NT2/D1 (cell line): ENCODE data around the gene PANX2.

Experiments
- DNase-seq: peaks from one replicate; pipeline ENCODE4 v3.0.0-alpha.2; 2011; ENCODE audit warnings: low read depth, low spot score
- H3K27me3 ChIP-seq: 2 replicates; pipeline ENCODE4 v1.6.0; 2011; ENCODE audit warnings: mild to moderate bottlenecking; ENCODE audit not compliant: insufficient read length, insufficient read depth
- H3K36me3 ChIP-seq: 2 replicates; pipeline ENCODE4 v1.6.1; 2011; ENCODE audit warnings: mild to moderate bottlenecking, low read length, mixed read lengths; ENCODE audit not compliant: insufficient read depth, insufficient read length
- H3K4me1 ChIP-seq: 2 replicates; pipeline ENCODE4 v1.5.1; 2011; ENCODE audit not compliant: insufficient read depth, insufficient read length
- H3K4me3 ChIP-seq: 2 replicates; pipeline ENCODE4 v1.5.1; 2011; ENCODE audit warnings: low read depth; ENCODE audit not compliant: insufficient read length
- H3K9ac ChIP-seq: 2 replicates; pipeline ENCODE4 v1.6.0; 2011; ENCODE audit warnings: low read depth; ENCODE audit not compliant: insufficient read length
- H3K9me3 ChIP-seq: 2 replicates; pipeline ENCODE4 v1.5.1; 2011; ENCODE audit warnings: mild to moderate bottlenecking, low read length; ENCODE audit not compliant: insufficient read depth
- SUZ12 ChIP-seq: IDR thresholded peaks from 2 replicates; pipeline ENCODE4 v1.6.1; 2011; ENCODE audit not compliant: insufficient read length, insufficient read depth; ENCODE audit errors: extremely low read depth
- YY1 ChIP-seq: IDR thresholded peaks from 2 replicates; pipeline ENCODE4 v1.6.1; 2011; ENCODE audit not compliant: insufficient read length, insufficient read depth
- ZNF274 ChIP-seq: IDR thresholded peaks from 2 replicates; pipeline ENCODE4 v1.6.1; 2011; ENCODE audit warnings: mild to moderate bottlenecking, low read depth, low read length

Gene PANX2

DNA sequence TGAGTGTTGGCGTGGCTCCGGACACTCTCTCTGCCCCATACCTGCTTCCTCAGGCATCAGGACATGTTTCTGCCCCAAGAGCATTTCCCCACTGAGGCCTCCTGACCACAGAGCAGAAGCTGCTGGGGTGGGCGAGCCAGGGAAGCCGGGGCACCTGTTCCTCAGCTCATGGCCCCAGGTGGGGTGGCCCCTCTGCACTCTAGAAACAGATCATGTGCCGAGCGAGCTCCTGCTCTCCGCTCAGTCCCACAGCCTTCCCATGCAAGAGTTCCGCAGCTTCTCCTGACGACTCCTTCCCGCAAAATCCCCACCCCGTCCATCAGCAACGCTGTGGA lies 22.4 kb upstream of the PANX2 start:
- Histone ChIP-seq H3K36me3 (no peaks in the 10 kb centered on the region), H3K4me3 (no peak overlapping the region), H3K9ac (no peak overlapping the region), H3K27me3 (no peaks in the 10 kb centered on the region), H3K4me1 (peaks cover 10% of the 10 kb centered on the region), H3K9me3 (no peaks in the 10 kb centered on the region)
- DNase-seq: no peak
- TF ChIP-seq ZNF274 (no peak), SUZ12 (no peak), YY1 (no peak)

DNA sequence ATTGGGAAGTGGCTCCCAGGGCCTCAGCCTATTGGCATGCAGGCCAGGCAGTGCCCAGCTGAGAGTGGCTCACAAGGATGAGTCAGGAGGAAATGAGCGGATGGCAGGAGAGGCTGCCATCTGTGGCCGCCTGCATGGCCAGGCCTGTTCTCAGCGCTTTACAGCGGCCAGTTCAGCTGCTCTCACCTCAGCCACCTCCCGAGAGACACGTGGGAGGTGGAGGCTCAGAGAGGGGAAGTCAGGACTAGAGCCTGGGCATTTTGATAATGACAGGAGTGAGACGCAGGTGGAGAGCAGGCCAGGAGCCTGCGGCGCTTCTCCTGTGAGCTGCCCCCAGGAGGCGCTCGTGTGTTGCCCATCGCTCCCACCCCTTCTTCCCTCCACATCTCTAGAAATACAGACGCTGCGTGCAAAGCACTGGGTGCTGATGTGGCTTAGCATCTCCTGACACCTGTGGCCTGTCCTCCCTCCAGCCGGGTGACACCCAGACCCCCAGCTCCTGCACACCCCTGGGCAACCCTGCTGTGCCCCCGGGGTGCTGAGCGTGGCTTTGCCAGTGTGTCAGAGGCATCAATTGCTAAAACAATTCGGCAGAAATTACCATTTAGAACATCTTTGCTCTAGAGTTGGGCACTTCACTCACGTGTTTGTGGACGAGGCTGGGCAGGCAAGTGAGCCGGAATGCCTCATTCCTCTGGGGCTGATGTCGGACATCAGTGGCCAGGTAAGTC lies 21.4 kb upstream of the PANX2 start:
- Histone ChIP-seq H3K4me1 (peaks cover 10% of the 10 kb centered on the region), H3K9me3 (no peaks in the 10 kb centered on the region), H3K36me3 (no peaks in the 10 kb centered on the region), H3K9ac (no peak overlapping the region), H3K27me3 (no peaks in the 10 kb centered on the region), H3K4me3 (no peak overlapping the region)
- peak; percentile 35 for DNase-seq
- no peak for TF ChIP-seq YY1
- TF ChIP-seq SUZ12: no peak
- TF ChIP-seq ZNF274: no peak

DNA sequence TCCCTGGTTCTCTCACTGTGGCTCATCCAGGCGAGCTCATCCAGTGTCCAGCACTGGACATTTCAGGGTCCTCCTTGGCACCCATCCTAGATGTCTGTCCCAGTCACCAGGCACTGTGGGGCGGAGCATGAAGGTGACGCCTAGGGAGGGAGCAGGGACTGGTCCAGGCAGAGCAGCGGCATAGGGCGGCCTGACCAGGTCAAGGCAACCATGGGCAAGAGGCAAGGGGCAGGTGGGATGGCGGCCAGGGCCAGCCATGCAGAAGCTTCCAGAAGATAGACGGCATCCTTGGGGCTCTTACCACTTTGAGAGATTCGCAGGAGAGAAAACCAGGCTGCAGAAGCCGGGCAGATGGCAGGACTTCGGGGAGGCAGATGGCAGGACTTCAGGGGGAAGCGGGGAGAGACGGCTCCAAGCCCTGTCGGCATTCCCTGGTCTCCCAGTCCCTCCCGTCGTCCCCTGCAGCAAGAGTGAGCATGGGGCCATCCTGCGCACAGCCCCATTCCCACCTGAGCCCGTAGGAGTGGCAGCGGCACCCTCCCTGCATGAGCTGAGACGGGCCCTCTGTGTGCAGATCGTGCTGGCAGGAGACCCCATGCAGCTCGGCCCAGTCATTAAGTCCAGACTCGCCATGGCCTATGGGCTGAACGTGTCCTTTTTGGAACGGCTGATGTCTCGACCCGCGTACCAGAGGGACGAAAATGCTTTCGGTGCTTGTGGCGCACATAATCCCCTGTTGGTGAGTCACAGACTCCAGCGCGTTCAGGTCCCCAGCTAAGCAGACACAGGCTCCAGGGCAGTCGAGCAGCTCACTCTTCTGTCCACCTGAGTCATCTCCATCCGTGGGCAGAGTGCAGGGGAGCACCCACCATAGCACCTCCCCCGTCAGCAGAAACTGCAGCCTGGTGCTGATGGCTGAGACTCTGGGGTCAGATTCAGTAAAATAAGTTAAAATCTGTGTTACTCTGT lies 20.1 kb upstream of the PANX2 start:
- no peak for TF ChIP-seq ZNF274
- TF ChIP-seq SUZ12: no peak
- TF ChIP-seq YY1: no peak
- no peaks in the 10 kb centered on the region for H3K27me3 ChIP-seq
- no peak overlapping the region for H3K9ac ChIP-seq
- DNase-seq: no peak
- no peaks in the 10 kb centered on the region for H3K36me3 ChIP-seq
- H3K4me3 ChIP-seq: no peak overlapping the region
- peaks cover 10% of the 10 kb centered on the region for H3K4me1 ChIP-seq
- H3K9me3 ChIP-seq: no peaks in the 10 kb centered on the region

DNA sequence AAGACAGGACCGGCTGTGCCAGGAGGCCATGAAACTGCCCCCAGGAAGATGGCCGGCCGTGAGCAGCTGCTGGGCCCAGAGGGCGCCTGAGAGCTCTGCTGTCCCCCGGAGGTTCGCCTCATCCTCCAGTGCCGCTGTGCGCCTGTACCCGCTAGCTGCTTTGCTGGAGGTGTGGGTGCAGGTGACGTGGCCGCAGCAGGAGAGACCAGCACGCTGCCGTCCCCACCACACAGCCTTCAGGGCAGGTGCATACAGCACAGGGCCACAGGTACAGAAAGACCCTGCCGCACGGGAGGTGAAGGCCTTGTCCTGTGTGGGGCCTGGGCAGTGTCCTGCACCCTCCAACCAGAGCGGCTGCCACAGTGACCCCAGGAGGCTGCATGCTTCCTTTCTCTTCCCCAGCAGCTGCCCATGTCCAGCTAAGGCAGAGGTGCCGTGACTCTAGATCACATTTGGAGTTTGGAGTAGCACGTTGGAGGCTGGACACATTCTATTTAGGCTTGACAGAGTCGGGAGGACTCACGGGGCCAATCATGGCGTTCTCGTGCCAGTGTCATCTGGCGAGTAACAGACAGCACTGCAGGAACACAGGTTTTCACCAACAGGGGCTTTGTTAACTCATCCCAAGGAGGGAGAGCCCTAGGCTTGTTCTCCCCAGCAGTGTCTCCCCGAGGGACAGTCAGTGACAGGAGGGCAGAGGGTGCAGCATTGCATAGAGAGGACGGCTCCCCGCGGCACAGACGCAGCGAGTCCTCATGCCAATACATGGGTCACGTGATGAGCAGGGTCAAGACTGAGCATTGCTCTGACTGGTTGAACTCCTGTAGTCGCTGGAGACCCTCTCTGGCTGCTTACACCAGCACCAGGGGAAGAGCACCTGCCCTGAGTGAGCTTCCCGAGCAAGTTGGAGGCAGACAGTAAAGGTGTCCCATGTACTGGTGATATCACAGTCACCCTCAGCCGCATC lies 18.7 kb upstream of the PANX2 start:
- no peak overlapping the region for H3K4me3 ChIP-seq
- H3K27me3 ChIP-seq: no peaks in the 10 kb centered on the region
- H3K9ac ChIP-seq: no peak overlapping the region
- DNase-seq: no peak
- no peaks in the 10 kb centered on the region for H3K36me3 ChIP-seq
- H3K9me3 ChIP-seq: no peaks in the 10 kb centered on the region
- TF ChIP-seq SUZ12: no peak
- TF ChIP-seq ZNF274: no peak
- no peak for TF ChIP-seq YY1
- H3K4me1 ChIP-seq: peaks cover 6% of the 10 kb centered on the region

DNA sequence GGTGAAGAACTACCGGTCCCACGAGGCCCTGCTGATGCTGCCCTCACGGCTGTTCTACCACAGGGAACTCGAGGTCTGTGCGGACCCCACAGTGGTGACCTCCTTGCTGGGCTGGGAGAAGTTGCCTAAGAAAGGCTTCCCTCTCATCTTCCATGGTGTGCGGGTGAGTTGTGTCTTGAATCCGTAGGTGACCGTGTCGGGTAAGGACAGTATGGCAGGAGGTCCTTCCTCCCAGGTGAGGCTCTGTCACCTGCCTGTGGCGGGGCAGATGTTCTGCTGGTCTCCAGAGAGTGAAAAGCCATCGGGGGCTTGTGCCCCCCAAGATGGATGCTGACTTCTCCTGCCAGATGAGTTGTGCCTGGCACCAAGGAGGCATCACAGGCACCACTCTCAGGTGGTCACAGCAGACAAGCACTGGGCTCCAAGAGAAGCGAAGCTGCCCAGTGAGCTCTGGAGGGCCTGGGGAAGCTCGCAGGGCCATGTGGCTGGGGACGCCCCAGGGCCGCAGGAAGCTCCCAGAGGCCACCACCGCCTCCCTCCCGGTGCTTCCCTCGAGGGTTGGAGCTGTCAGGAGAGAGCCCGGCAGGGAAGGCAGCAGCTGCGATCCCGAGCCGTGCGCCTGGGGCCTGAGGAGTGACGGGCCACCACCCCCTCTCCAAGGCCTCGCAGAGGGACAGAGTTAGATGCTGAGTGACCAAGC lies 17.3 kb upstream of the PANX2 start:
- H3K36me3 ChIP-seq: no peaks in the 10 kb centered on the region
- no peaks in the 10 kb centered on the region for H3K27me3 ChIP-seq
- no peak for DNase-seq
- H3K9me3 ChIP-seq: no peaks in the 10 kb centered on the region
- H3K4me1 ChIP-seq: peaks cover 2% of the 10 kb centered on the region
- TF ChIP-seq SUZ12: no peak
- TF ChIP-seq YY1: no peak
- no peak for TF ChIP-seq ZNF274
- no peak overlapping the region for H3K9ac ChIP-seq
- no peak overlapping the region for H3K4me3 ChIP-seq

DNA sequence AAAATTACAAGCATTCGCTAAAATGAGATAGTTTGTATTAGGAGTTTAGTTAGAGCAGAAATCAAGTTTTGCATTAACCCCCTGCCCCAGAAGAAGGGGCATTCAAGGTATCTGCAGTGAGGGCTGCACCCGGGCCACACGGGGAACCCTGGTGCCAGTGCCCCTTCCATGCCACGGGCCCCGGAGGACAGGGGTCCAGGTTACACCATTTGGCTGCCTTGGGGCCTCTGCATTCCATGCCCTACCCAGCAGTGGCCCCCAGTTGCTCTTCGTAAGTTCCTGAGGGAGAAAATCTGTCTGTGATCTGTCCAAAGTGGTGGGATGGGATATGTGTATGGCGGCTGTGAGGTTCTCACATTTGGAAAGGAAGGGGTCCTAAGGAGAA lies 16.8 kb upstream of the PANX2 start:
- TF ChIP-seq YY1 (no peak), SUZ12 (no peak), ZNF274 (no peak)
- Histone ChIP-seq H3K9me3 (no peaks in the 10 kb centered on the region), H3K9ac (no peak overlapping the region), H3K27me3 (no peaks in the 10 kb centered on the region), H3K4me1 (peaks cover 2% of the 10 kb centered on the region), H3K4me3 (no peak overlapping the region), H3K36me3 (no peaks in the 10 kb centered on the region)
- DNase-seq: no peak
